ENCODE data around the gene DYTN.

The DYTN gene

GRCh38 chr2:206718296-206718695 is at the start of gene DYTN:
Gene DYTN (minus strand): TSS chr2:206718396. CDS start chr2:206718279, 117 bp downstream.
- TF ChIP-seq EZH2phosphoT487 (IDR thresholded peaks at IDR 0.05; ENCODE audit: low read depth) (no peak), CTCF (IDR thresholded peaks at IDR 0.05; ENCODE audit: low read depth, low read length) (no peak)
- no peak within 1 kb of the TSS for H3K4me3 ChIP-seq (ENCODE audit: low read length)
- H3K79me2 ChIP-seq (ENCODE audit: low read length), result no peaks in the 10 kb centered on the region
- H3K9ac ChIP-seq (ENCODE audit: low read length), result no peak within 1 kb of the TSS
- H4K20me1 ChIP-seq (ENCODE audit: insufficient read depth, low read length), result 0 out of 2 replicates have a peak, but pooled peaks cover 2% of the 10 kb centered on the region
- no peaks in the 10 kb centered on the region for H3K9me3 ChIP-seq (ENCODE audit: insufficient read depth, low read length)
- no peak within 1 kb of the TSS for H2AFZ ChIP-seq (ENCODE audit: low read depth, low read length)
- no peaks in the 10 kb centered on the region for H3K36me3 ChIP-seq (replicated peaks; ENCODE audit: low read depth, low read length)
- H3K4me2 ChIP-seq (ENCODE audit: low read length), result no peak within 1 kb of the TSS
- peaks cover 23% of the 10 kb centered on the region for H3K27me3 ChIP-seq (ENCODE audit: low read depth, low read length)
- peaks cover 28% of the 10 kb centered on the region for H3K4me1 ChIP-seq (ENCODE audit: low read length)
- H3K27ac ChIP-seq (ENCODE audit: low read length), result no peak within 1 kb of the TSS

GRCh38 chr2:206766057-206766930 is 48.1 kb upstream of the DYTN start:
- peak overlapping the region; percentile 99 for H3K4me3 ChIP-seq (ENCODE audit: low read length)
- TF ChIP-seq CTCF (IDR thresholded peaks at IDR 0.05; ENCODE audit: low read depth, low read length) (no peak), EZH2phosphoT487 (IDR thresholded peaks at IDR 0.05; ENCODE audit: low read depth) (no peak)
- H3K4me1 ChIP-seq (ENCODE audit: low read length), result peaks cover 11% of the 10 kb centered on the region
- peak overlapping the region; percentile 90 for H3K9ac ChIP-seq (ENCODE audit: low read length)
- no peak overlapping the region for H3K27ac ChIP-seq (ENCODE audit: low read length)
- H3K4me2 ChIP-seq (ENCODE audit: low read length), result peak overlapping the region; percentile 91
- peaks cover 13% of the 10 kb centered on the region; the same call in 1 of the 2 replicates for H3K27me3 ChIP-seq (ENCODE audit: low read depth, low read length)
- H2AFZ ChIP-seq (ENCODE audit: low read depth, low read length), result no peak overlapping the region
- H4K20me1 ChIP-seq (ENCODE audit: insufficient read depth, low read length), result no peaks in the 10 kb centered on the region
- peaks cover 34% of the 10 kb centered on the region for H3K79me2 ChIP-seq (ENCODE audit: low read length)
- H3K36me3 ChIP-seq (replicated peaks; ENCODE audit: low read depth, low read length), result peaks cover 17% of the 10 kb centered on the region
- no peaks in the 10 kb centered on the region for H3K9me3 ChIP-seq (ENCODE audit: insufficient read depth, low read length)

- Histone ChIP-seq H3K27ac (ENCODE audit: low read length) (peak within 1 kb of the TSS; percentile 74), H3K4me1 (ENCODE audit: low read length) (peaks cover 19% of the 10 kb centered on the region), H2AFZ (ENCODE audit: low read depth, low read length) (peak within 1 kb of the TSS; percentile 100), H3K4me3 (ENCODE audit: low read length) (peak within 1 kb of the TSS; percentile 99), H3K79me2 (ENCODE audit: low read length) (peaks cover 34% of the 10 kb centered on the region), H3K36me3 (replicated peaks; ENCODE audit: low read depth, low read length) (peaks cover 17% of the 10 kb centered on the region), H4K20me1 (ENCODE audit: insufficient read depth, low read length) (no peaks in the 10 kb centered on the region), H3K9me3 (ENCODE audit: insufficient read depth, low read length) (no peaks in the 10 kb centered on the region), H3K9ac (ENCODE audit: low read length) (peak within 1 kb of the TSS; percentile 90), H3K27me3 (ENCODE audit: low read depth, low read length) (peaks cover 13% of the 10 kb centered on the region; the same call in 1 of the 2 replicates), H3K4me2 (ENCODE audit: low read length) (peak within 1 kb of the TSS; percentile 91)
- TF ChIP-seq EZH2phosphoT487 (IDR thresholded peaks at IDR 0.05; ENCODE audit: low read depth) (no peak), CTCF (IDR thresholded peaks at IDR 0.05; ENCODE audit: low read depth, low read length) (no peak)
Observed at GRCh38 chr2:206765242-206766056, 47.3 kb upstream of the DYTN start, which contains the start of the genes FASTKD2 and MDH1B. Gene FASTKD2 (plus strand): TSS chr2:206765606. CDS start chr2:206766694, 1,088 bp downstream. Gene MDH1B (minus strand): TSS chr2:206765328. CDS start chr2:206765271, 57 bp downstream.
